HG02571 (cell line): ENCODE data around the gene FCN2.
"Not testable (repeated sequence)": the region's sequence is repeated elsewhere in the genome, so short reads cannot be mapped to it uniquely, and the experiment has no call there.

Experiments
- ATAC-seq: cut with Tn5 transposase; IDR thresholded peaks from one replicate; pipeline ENCODE4 v1.9.1; 2021; ENCODE audit warnings: mild to moderate bottlenecking, moderate library complexity; ENCODE audit not compliant: unreplicated experiment

FCN2 gene

GRCh38 chr9:134846699-134847098 lies 33.9 kb upstream of the FCN2 start:
- no peak for ATAC-seq

DNA sequence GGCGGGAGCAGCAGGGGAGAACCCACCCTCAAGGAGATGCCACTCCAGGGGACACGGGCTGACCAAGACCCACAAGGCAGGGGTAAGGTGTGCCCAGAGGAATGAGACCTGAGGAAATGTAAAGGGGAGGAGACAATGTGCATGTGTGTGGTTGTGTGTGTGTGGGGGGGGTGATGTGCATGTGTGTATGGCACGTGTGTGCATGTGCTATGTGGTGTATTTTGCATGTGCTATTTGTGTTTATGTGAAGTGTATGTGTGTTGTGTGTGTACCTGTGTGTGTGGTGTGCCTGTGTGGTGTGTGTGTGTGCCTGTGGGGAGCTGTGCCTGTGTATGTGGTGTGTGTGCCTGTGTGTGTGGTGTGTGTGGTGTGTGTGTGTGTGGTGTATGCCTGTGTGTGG lies 33.5 kb upstream of the FCN2 start:
- no peak for ATAC-seq

DNA sequence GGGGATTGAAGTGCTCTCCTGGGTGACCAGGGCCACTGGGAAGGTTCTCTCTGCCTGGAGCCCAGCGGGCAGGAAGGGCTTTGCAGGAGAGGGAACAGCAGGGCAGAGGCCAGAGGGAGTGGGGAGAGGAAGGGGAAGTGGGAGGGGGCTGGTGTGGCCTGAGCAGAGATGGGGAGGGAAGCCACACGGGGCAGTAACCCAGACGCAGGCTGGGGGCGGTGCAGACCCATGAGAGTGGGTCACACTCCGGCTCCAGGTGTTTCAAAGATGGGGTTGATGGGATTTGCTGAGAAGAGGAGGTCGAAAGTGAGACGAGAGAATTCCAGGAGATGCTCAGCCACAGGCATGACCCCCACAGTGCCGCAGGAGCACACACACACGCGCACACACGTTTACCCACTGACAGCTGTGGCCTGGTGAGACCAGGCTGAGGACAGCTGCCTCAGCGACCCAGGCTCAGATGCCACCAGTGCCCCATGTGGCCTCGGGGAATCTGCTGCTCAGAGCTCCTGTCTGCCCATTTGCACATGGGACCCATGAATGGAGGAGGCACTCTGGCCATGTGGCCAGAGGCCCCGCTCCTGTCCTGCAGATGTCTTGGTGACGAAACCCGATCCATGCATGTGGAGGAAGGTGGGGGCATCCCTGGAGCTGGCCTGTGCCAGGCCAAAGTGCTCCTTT lies 32.7 kb upstream of the FCN2 start:
- ATAC-seq: no peak

DNA sequence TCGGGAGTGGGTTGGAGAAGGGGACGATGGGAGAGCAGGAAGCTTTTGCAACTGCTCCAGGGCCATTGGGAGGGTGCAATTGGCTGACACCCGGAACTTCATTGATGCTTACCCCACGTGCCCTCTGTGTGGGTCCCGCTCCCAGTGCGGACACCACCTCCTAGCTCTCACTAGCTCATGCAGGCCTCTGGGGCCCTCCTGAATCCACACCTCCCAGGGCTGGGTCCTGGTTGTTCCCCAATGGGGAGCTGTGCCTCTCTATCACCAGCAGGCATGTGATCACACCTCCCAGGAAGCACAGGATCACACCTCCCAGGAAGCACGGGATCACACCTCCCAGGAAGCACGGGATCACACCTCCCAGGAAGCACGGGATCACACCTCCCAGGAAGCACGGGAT lies 32.1 kb upstream of the FCN2 start:
- no peak for ATAC-seq

- no peak for ATAC-seq
These were observed 30.0 kb upstream of the FCN2 start for GRCh38 chr9:134850611-134851010.

DNA sequence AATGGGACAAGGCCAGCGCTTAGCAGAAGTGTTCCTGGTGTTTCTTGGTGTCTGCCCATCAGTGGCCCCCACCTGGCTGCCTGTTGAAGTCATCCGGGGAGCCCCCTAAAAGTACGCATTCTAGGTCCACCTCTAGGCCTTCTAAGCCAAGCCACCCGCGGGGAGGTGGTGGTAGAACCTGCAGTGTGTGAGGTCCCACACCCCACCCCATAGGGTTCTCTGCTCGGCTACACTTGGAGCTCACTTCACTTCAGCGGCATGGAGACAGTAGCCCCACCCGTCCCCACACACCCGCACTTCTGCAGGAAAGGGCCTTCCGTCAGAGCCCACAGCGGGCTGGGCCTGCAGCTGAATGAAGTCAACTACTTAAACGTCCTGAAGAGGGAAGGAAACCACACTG lies 29.6 kb upstream of the FCN2 start:
- no peak for ATAC-seq

DNA sequence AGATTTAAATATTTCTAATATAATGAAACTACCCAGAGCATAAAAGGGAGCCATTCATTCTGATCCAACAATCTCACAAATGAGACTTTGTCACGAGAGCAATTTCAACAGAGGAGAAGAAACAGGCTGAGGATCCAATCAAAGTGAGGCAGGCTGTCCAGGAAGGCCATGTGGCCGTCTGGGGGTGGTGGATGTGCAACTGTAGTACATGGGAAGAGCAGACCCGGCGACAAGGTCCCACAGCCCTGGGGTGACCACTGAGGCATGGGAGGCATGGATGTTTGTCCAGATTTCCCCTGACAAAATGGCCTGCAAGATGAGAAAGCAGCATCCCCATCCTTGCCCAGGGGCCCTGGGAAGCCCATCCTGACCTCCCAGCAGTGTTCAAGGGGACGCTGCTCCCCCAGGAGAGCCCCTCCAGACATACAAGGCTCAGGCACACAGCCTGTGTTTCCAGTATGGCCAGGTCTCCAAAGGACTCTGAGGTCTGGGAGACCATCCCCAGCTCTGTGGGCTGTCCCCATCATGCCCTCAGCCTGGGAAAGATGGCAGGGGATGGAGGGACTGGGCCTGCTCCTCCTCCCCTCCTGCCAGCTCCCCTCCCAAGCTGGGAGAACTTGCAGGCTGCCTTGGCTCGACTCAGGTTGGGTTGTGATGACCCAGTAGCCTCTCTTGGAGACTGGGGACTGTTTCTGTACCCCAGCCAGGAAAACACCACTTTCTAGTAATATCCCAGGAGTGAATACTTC lies 27.5 kb upstream of the FCN2 start:
- ATAC-seq: no peak

- no peak for ATAC-seq
These were observed 26.7 kb upstream of the FCN2 start for GRCh38 chr9:134853893-134854292.

DNA sequence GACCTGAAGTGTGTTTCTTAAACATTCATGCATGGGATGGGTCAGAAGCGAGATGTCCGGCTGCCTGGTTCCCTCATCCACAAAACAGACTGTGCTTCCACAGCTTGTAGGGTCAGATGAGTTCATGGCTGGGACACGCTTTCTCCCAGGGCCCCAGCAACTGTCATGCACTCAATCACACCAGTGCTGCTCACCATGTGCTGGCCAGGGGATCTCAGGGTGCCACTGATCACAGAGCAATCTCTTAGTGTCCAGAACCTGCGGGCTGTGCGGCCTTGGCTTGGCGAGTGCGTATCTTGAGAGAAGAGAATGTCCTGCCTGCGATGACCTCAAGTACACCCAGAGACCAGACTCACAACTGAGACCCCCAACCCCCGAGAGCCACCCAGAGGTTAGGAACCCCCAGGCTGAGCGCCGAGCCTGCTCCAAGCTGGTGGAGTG lies 26.0 kb upstream of the FCN2 start:
- no peak for ATAC-seq

DNA sequence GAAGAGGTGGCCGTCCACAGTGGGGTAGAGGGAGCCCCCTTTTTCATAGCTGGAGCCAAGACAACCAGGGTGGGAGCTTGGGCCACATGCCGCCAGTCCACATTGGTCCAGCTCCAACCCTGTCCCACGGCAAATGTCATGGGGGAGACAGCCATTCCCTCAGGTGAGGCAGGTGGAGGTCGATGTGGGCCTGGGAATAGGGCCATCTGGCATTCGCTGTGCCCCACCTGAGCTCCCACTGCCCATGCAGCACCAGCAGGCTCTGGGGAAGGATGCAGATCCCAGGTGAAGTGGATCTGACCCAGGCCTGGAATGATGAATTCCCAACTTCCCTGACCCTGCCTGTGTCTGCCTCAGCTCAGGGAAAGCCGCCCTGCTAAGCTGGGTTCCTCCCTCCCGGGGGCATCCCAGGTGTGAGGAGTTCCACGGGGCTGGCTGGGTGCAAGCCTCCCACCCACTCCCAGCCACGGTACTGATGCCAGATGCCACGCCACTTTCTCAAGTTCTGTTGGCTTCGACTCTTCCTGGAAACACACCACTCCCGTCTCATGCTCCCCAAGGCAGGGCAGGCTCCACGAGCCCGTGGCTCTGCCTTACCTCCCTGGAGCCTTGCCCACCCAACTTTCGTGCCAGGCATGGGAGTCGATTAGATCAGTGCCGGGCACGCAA lies 25.2 kb upstream of the FCN2 start:
- no peak for ATAC-seq

- ATAC-seq: no peak
These were observed 24.7 kb upstream of the FCN2 start for GRCh38 chr9:134855900-134856377.

- not testable (repeated sequence) for ATAC-seq
These were observed 23.2 kb upstream of the FCN2 start for GRCh38 chr9:134857451-134857850.

GRCh38 chr9:134858051-134858841 lies 22.4 kb upstream of the FCN2 start:
- peak; percentile 72 for ATAC-seq

DNA sequence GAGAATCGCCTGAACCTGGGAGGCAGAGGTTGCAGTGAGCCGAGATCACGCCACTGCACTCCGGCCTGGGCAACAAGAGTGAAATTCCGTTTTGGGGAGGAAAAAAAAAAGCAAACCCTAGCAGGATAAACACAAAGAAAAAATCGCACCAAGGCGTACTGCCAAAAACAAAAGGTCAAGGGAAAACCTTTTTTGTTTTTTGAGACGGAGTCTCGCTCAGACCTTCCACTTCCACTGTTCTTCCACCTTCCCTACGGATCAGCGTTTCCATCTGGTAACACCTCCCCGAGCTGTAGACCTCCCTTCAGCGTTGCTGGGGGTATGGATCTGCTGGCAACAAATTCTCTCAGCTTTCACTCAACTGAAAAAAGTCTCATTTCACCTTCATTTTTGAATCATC lies 20.1 kb upstream of the FCN2 start:
- no peak for ATAC-seq

DNA sequence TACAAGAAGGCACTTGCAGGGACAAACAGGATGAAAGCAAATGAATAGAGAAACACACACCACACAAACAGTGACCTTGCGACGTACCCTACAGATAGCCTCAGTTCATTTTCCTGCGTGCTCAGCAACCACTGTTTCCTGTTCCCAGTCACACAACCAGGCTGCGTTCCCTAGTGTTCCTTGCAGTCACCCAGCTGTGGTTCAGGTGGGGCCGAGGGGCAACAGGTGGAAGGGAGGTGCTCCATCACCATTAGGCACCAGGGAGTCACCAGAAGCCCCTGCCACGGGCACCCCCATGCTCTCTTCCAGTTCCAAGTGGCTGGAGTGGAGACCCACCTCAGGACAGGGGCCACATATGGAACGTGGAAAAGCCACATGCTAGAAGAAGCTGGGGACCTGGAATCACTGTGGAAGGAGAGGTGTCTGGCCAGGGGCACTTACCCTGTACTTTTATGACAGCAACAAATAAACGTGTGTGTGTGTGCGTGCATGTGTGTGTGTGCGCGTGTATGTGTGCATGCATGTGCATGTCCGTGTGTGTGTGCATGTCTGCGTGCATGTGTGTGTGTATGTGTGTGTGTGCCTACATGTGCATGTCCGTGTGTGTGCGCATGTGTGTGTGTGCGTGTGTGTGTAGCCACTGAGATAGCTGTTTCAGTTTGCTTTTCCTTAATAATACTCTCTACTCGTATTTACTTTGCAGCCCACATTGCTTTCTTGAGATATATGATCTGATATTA lies 18.8 kb upstream of the FCN2 start:
- ATAC-seq: no peak

DNA sequence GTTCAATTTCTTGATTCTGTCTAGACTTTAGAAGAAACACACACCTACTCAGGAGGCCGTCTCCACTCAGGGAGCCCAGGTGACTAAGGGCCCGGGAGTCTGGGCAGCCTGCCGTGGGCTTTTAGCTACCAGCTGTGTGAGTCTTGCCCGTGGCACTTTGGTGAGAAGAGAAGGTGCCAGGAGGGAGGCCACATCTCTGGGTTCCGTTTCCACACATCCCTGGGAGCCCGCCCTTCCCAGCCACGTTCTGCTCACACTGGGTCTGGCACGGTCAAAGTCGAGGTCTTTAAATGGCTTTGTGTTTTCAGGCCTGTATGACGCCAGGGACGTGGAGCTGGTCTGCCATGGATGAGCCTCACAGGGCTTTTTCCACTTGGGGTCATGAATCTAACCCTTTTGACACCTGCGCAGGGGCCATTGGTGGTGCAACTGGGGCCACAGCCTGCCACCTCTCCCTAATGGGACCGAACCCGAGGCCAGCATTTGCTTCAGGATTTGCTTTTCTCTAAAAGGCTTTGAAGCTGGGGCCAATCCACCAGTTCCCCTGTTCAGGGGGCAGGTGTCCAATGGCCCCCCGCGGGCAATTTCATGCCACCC lies 17.2 kb upstream of the FCN2 start:
- ATAC-seq: no peak

- ATAC-seq: no peak
These were observed 16.4 kb upstream of the FCN2 start for GRCh38 chr9:134863941-134864820.

- ATAC-seq: no peak
These were observed 15.8 kb upstream of the FCN2 start for GRCh38 chr9:134864821-134865190.
